Prostate gland (tissue), 2 donors: ENCODE data around the gene OTUD1.

Experiments
- POLR2A ChIP-seq: fragments of 450-650 bp; IDR thresholded peaks from one replicate; pipeline ENCODE4 v1.6.1; 2016; ENCODE audit warnings: antibody characterized with exemption, mild to moderate bottlenecking
- TF ChIP-seq, protein P1 (sequence below), 4 experiments: fragments of 200-600 bp in 2 of 4; fragments of 450-650 bp in 2 of 4; sonication (generic) in 2 of 4; IDR thresholded peaks; 1 replicate in 3 of 4; 2 replicates in 1 of 4; pipeline ENCODE4 v1.5.1; 2016 to 2019; ENCODE audit warnings: antibody characterized with exemption in 4 of 4, mild to moderate bottlenecking in 2 of 4, moderate library complexity in 2 of 4

DNA sequence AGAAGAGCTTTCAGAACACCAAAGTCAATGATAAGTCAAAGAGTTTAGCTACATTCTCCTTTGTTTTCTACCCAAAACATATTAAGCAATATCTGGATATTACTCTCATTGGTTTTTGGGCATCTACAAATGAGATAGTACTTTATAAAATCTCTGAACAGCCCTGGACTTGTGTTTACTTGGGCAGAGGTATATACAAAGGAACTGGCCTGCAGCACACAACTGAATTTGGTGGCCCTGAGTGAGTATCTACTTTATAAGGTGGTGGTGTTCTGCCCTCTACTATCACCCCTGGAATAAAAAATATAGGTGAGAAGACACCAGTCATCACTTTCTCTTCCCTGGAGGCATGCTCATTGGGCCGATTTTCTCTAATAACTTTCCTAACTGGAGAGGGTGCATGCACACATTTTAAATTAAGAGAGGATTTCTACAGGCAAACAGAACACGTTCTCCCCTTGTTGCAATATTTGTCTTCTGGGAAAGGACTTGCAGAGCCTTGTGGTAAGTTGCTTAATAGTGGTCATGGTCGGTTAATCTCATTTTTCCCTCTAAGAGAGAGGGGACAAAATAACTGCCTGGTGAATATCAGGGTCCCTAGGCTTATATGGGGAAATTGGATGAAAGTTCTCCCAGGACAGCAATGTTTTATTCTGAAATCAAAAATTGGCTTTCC, 41.1 kb downstream of the OTUD1 start:
- TF ChIP-seq POLR2A = no peak
- TF ChIP-seq, protein P1, sequence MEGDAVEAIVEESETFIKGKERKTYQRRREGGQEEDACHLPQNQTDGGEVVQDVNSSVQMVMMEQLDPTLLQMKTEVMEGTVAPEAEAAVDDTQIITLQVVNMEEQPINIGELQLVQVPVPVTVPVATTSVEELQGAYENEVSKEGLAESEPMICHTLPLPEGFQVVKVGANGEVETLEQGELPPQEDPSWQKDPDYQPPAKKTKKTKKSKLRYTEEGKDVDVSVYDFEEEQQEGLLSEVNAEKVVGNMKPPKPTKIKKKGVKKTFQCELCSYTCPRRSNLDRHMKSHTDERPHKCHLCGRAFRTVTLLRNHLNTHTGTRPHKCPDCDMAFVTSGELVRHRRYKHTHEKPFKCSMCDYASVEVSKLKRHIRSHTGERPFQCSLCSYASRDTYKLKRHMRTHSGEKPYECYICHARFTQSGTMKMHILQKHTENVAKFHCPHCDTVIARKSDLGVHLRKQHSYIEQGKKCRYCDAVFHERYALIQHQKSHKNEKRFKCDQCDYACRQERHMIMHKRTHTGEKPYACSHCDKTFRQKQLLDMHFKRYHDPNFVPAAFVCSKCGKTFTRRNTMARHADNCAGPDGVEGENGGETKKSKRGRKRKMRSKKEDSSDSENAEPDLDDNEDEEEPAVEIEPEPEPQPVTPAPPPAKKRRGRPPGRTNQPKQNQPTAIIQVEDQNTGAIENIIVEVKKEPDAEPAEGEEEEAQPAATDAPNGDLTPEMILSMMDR (IDR thresholded peaks at IDR 0.05) = no peak
